ENCODE measurements around the gene LPCAT2. TPM values are rescaled to one million over a fixed set of nuclear protein-coding genes. Genes with fewer than 3 reads are reported as not detected.

LPCAT2 gene
- total RNA-seq, 1 donor from 2014 or later = 1.8 TPM

GRCh38 chr16:55625843-55626242 lies 117.0 kb downstream of the LPCAT2 start:
- H3K4me3 Mint-ChIP-seq (ENCODE audit: unreplicated experiment) = no peak overlapping the region
- H3K36me3 Mint-ChIP-seq (ENCODE audit: unreplicated experiment) = no peaks in the 10 kb centered on the region
- DNase-seq = no peak
- peaks cover 2% of the 10 kb centered on the region for H3K9me3 Mint-ChIP-seq (ENCODE audit: unreplicated experiment)
- H3K4me1 Mint-ChIP-seq (ENCODE audit: low read depth, unreplicated experiment) = no peaks in the 10 kb centered on the region
- no peaks in the 10 kb centered on the region for H3K27me3 Mint-ChIP-seq (ENCODE audit: unreplicated experiment)
- no peak overlapping the region for H3K27ac Mint-ChIP-seq (ENCODE audit: unreplicated experiment)
- no peak for TF ChIP-seq CTCF (IDR thresholded peaks at IDR 0.05; ENCODE audit: partially characterized antibody, unreplicated experiment)

GRCh38 chr16:55628306-55628968 lies 119.6 kb downstream of the LPCAT2 start:
- no peaks in the 10 kb centered on the region for H3K4me1 Mint-ChIP-seq (ENCODE audit: low read depth, unreplicated experiment)
- TF ChIP-seq CTCF (IDR thresholded peaks at IDR 0.05; ENCODE audit: partially characterized antibody, unreplicated experiment) = no peak
- no peaks in the 10 kb centered on the region for H3K27me3 Mint-ChIP-seq (ENCODE audit: unreplicated experiment)
- H3K4me3 Mint-ChIP-seq (ENCODE audit: unreplicated experiment) = no peak overlapping the region
- H3K27ac Mint-ChIP-seq (ENCODE audit: unreplicated experiment) = no peak overlapping the region
- H3K9me3 Mint-ChIP-seq (ENCODE audit: unreplicated experiment) = peaks cover 4% of the 10 kb centered on the region
- DNase-seq = no peak
- H3K36me3 Mint-ChIP-seq (ENCODE audit: unreplicated experiment) = no peaks in the 10 kb centered on the region

- no peak for TF ChIP-seq CTCF (IDR thresholded peaks at IDR 0.05; ENCODE audit: partially characterized antibody, unreplicated experiment)
- H3K9me3 Mint-ChIP-seq (ENCODE audit: unreplicated experiment) = peaks cover 4% of the 10 kb centered on the region
- DNase-seq = no peak
- no peaks in the 10 kb centered on the region for H3K4me1 Mint-ChIP-seq (ENCODE audit: low read depth, unreplicated experiment)
- no peak overlapping the region for H3K27ac Mint-ChIP-seq (ENCODE audit: unreplicated experiment)
- H3K4me3 Mint-ChIP-seq (ENCODE audit: unreplicated experiment) = no peak overlapping the region
- H3K27me3 Mint-ChIP-seq (ENCODE audit: unreplicated experiment) = no peaks in the 10 kb centered on the region
- H3K36me3 Mint-ChIP-seq (ENCODE audit: unreplicated experiment) = no peaks in the 10 kb centered on the region
Measured at GRCh38 chr16:55630774-55631173, 121.9 kb downstream of the LPCAT2 start.

GRCh38 chr16:55632259-55632658 lies 123.4 kb downstream of the LPCAT2 start:
- Mint-ChIP-seq H3K27me3 (ENCODE audit: unreplicated experiment) (no peaks in the 10 kb centered on the region), H3K4me3 (ENCODE audit: unreplicated experiment) (no peak overlapping the region), H3K9me3 (ENCODE audit: unreplicated experiment) (peaks cover 4% of the 10 kb centered on the region), H3K27ac (ENCODE audit: unreplicated experiment) (no peak overlapping the region), H3K36me3 (ENCODE audit: unreplicated experiment) (no peaks in the 10 kb centered on the region), H3K4me1 (ENCODE audit: low read depth, unreplicated experiment) (no peaks in the 10 kb centered on the region)
- TF ChIP-seq CTCF (IDR thresholded peaks at IDR 0.05; ENCODE audit: partially characterized antibody, unreplicated experiment) = no peak
- DNase-seq = no peak

DNA sequence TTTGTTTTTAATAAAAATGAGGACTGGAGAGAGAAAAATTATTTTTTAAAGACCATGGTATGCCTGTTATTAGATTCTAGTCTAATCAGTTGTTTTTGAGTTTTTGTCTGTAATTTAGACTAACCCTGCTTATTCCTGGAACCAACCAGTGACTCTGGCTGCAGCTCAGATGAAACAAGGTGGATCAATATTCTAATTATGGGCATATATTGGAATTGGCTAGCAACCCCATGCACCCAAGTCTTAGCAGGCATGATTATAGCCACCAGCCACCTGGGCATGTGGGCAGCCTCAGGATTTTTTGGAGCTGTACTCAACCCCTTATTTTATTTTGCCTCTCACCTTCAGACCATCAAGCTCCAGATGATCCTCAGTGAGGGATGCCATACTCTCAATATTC lies 125.3 kb downstream of the LPCAT2 start:
- DNase-seq = no peak
- Mint-ChIP-seq H3K27me3 (ENCODE audit: unreplicated experiment) (no peaks in the 10 kb centered on the region), H3K4me3 (ENCODE audit: unreplicated experiment) (no peak overlapping the region), H3K4me1 (ENCODE audit: low read depth, unreplicated experiment) (no peaks in the 10 kb centered on the region), H3K36me3 (ENCODE audit: unreplicated experiment) (no peaks in the 10 kb centered on the region), H3K27ac (ENCODE audit: unreplicated experiment) (no peak overlapping the region), H3K9me3 (ENCODE audit: unreplicated experiment) (peaks cover 3% of the 10 kb centered on the region)
- no peak for TF ChIP-seq CTCF (IDR thresholded peaks at IDR 0.05; ENCODE audit: partially characterized antibody, unreplicated experiment)

Other genes starting within 250 kb of the LPCAT2 start
- gene IRX6, start 184.9 kb upstream of the LPCAT2 start, total RNA-seq (ENCODE audit: unreplicated experiment) = not detected
- gene MMP2, start 29.9 kb upstream of the LPCAT2 start, total RNA-seq (ENCODE audit: unreplicated experiment) = 7.0 TPM
- not detected for gene CAPNS2, start 57.6 kb downstream of the LPCAT2 start, total RNA-seq (ENCODE audit: unreplicated experiment)
- not detected for gene SLC6A2, start 146.9 kb downstream of the LPCAT2 start, total RNA-seq (ENCODE audit: unreplicated experiment)